Neural cell (in vitro differentiated cells): ENCODE measurements around the gene FADS3. TPM values are rescaled to one million over a fixed set of nuclear protein-coding genes. Genes with fewer than 3 reads are reported as not detected.

Source experiments
- H2AFZ ChIP-seq: fragments of 200-600, 300-800 bp; sonication (generic), shearing (Covaris generic); 2 replicates; pipeline ENCODE4 v1.6.0; 2014; ENCODE audit warnings: low read depth, mild to moderate bottlenecking, antibody characterized with exemption, low read length, moderate library complexity
- H3F3A ChIP-seq: fragments of 200-600 bp; shearing (Covaris generic); 2 replicates; pipeline ENCODE4 v1.6.1; 2016; ENCODE audit warnings: mild to moderate bottlenecking, moderate library complexity, mixed read lengths, antibody characterized with exemption, low read length; ENCODE audit not compliant: insufficient read depth, poor library complexity, severe bottlenecking
- H3K27ac ChIP-seq: fragments of 200-600, 300-800 bp; sonication (generic), shearing (Covaris generic); 2 replicates; pipeline ENCODE4 v1.5.1; 2014; ENCODE audit warnings: mild to moderate bottlenecking, low read length, moderate library complexity
- H3K27me3 ChIP-seq: fragments of 300-800, 200-600 bp; sonication (generic), shearing (Covaris generic); 2 replicates; pipeline ENCODE4 v1.6.0; 2014; ENCODE audit warnings: mild to moderate bottlenecking, low read depth, low read length, moderate library complexity; ENCODE audit not compliant: insufficient read depth
- H3K36me3 ChIP-seq: fragments of 300-800, 200-600 bp; sonication (generic), shearing (Covaris generic); 2 replicates; pipeline ENCODE4 v1.5.1; 2014; ENCODE audit warnings: mild to moderate bottlenecking, antibody characterized with exemption, low read length, moderate library complexity; ENCODE audit not compliant: insufficient read depth
- H3K4me2 ChIP-seq: fragments of 300-800, 200-600 bp; sonication (generic), shearing (Covaris generic); 2 replicates; pipeline ENCODE4 v1.6.0; 2014; ENCODE audit warnings: mild to moderate bottlenecking, low read length
- H3K4me3 ChIP-seq: fragments of 300-800, 200-600 bp; sonication (generic), shearing (Covaris generic); 2 replicates; pipeline ENCODE4 v1.5.1; 2014; ENCODE audit warnings: mild to moderate bottlenecking, low read length, moderate library complexity
- H3K79me2 ChIP-seq: fragments of 200-600 bp; shearing (Covaris generic); replicated peaks from 2 replicates; pipeline ENCODE4 v1.6.0; 2014; ENCODE audit warnings: mild to moderate bottlenecking, low read length, moderate library complexity; ENCODE audit not compliant: insufficient read depth
- H3K9ac ChIP-seq: fragments of 300-800, 200-600 bp; sonication (generic), shearing (Covaris generic); 2 replicates; pipeline ENCODE4 v1.6.1; 2016; ENCODE audit warnings: mild to moderate bottlenecking, low read length, mixed read lengths
- H3K9me2 ChIP-seq: fragments of 200-600 bp; shearing (Covaris generic); 2 replicates; pipeline ENCODE4 v1.6.1; 2016; ENCODE audit warnings: mild to moderate bottlenecking, low read length, mixed read lengths; ENCODE audit not compliant: insufficient read depth
- H3K9me3 ChIP-seq: fragments of 200-600, 300-800 bp; sonication (generic), shearing (Covaris generic); 2 replicates; pipeline ENCODE4 v1.6.1; 2016; ENCODE audit warnings: mild to moderate bottlenecking, mixed run types, low read length, moderate library complexity, mixed read lengths
- H4K20me1 ChIP-seq: fragments of 200-600 bp; shearing (Covaris generic); 2 replicates; pipeline ENCODE4 v1.6.1; 2016; ENCODE audit warnings: mild to moderate bottlenecking, mixed run types; ENCODE audit not compliant: insufficient read depth
- CTCF ChIP-seq: fragments of 450-650 bp; IDR thresholded peaks from 2 replicates; pipeline ENCODE4 v1.5.1; 2014; ENCODE audit warnings: antibody characterized with exemption, mild to moderate bottlenecking, moderate library complexity; ENCODE audit not compliant: poor library complexity, severe bottlenecking
- EP300 ChIP-seq: fragments of 450-650 bp; conservative IDR thresholded peaks from 2 replicates; pipeline ENCODE4 v1.6.1; 2014; ENCODE audit warnings: antibody characterized with exemption, mild to moderate bottlenecking, moderate library complexity; ENCODE audit not compliant: poor library complexity, severe bottlenecking
- EZH2 ChIP-seq: fragments of 200-600, 300-800 bp; shearing (Covaris generic), sonication (generic); IDR thresholded peaks from 2 replicates; pipeline ENCODE4 v1.6.1; 2014; ENCODE audit warnings: antibody characterized with exemption, low read length, borderline replicate concordance, mild to moderate bottlenecking; ENCODE audit not compliant: insufficient read depth, poor library complexity, severe bottlenecking
- MXI1 ChIP-seq: fragments of 450-650 bp; conservative IDR thresholded peaks from 2 replicates; pipeline ENCODE4 v1.6.1; 2014; ENCODE audit warnings: antibody characterized with exemption, mild to moderate bottlenecking; ENCODE audit not compliant: poor library complexity, severe bottlenecking
- POLR2AphosphoS5 ChIP-seq: IDR thresholded peaks from 2 replicates; pipeline ENCODE4 v1.6.1; 2012
- RAD21 ChIP-seq: fragments of 450-650 bp; conservative IDR thresholded peaks from 2 replicates; pipeline ENCODE4 v1.6.1; 2014; ENCODE audit warnings: antibody characterized with exemption, mild to moderate bottlenecking, moderate library complexity
- REST ChIP-seq: IDR thresholded peaks from 2 replicates; pipeline ENCODE4 v1.6.1; 2012; ENCODE audit warnings: borderline replicate concordance
- SMC3 ChIP-seq: fragments of 450-650 bp; conservative IDR thresholded peaks from 2 replicates; pipeline ENCODE4 v1.6.1; 2014; ENCODE audit warnings: antibody characterized with exemption, mild to moderate bottlenecking, moderate library complexity; ENCODE audit not compliant: poor library complexity
- TAF1 ChIP-seq: IDR thresholded peaks from 2 replicates; pipeline ENCODE4 v1.6.1; 2012; ENCODE audit warnings: low read depth
- polyA plus RNA-seq: library from polyadenylated mRNA; depleted of rRNA; stranded (reverse); fragments of >200 nt; gene quantifications from 2 replicates; pipeline ENCODE4 v1.2.3, GENCODE V29; 2014

FADS3 gene
- polyA plus RNA-seq, 1 donor from 2014 or later: 35.4 TPM

GRCh38 chr11:61828379-61828628, 63.0 kb downstream of the FADS3 start:
- TF ChIP-seq REST (peak; percentile 41), SMC3 (no peak)
- H3F3A ChIP-seq: peaks cover 8% of the 10 kb centered on the region
- no peaks in the 10 kb centered on the region for H3K27me3 ChIP-seq
- H3K9ac ChIP-seq: peak overlapping the region; percentile 100
- peak overlapping the region; percentile 65 for H2AFZ ChIP-seq
- H3K9me3 ChIP-seq: no peaks in the 10 kb centered on the region
- H3K36me3 ChIP-seq: no peaks in the 10 kb centered on the region
- H3K79me2 ChIP-seq: peaks cover 53% of the 10 kb centered on the region
- H3K9me2 ChIP-seq: no peaks in the 10 kb centered on the region
- peak overlapping the region; percentile 100 for H3K4me3 ChIP-seq
- peak overlapping the region; percentile 24 for H3K4me2 ChIP-seq
- H3K27ac ChIP-seq: peak overlapping the region; percentile 100
- peaks cover 8% of the 10 kb centered on the region for H4K20me1 ChIP-seq

- Histone ChIP-seq H3K79me2 (peaks cover 48% of the 10 kb centered on the region), H3K27ac (peak within 1 kb of the TSS; percentile 100), H3K4me3 (peak within 1 kb of the TSS; percentile 100), H3K9ac (peak within 1 kb of the TSS; percentile 100), H3K27me3 (no peaks in the 10 kb centered on the region), H3K4me2 (peak within 1 kb of the TSS; percentile 98), H3K9me2 (no peaks in the 10 kb centered on the region), H2AFZ (peak within 1 kb of the TSS; percentile 65), H3F3A (peaks cover 8% of the 10 kb centered on the region), H3K9me3 (no peaks in the 10 kb centered on the region), H4K20me1 (peaks cover 8% of the 10 kb centered on the region), H3K36me3 (no peaks in the 10 kb centered on the region)
- TF ChIP-seq EP300 (peak; percentile 59), REST (peak; percentile 82), MXI1 (peak; percentile 17), POLR2AphosphoS5 (peak; percentile 76), CTCF (peak; percentile 32), EZH2 (no peak), SMC3 (peak; percentile 12), TAF1 (peak; percentile 61), RAD21 (no peak)
Observed at GRCh38 chr11:61827571-61828378, 63.6 kb downstream of the FADS3 start, which contains the start of gene FADS2. TSS of gene FADS2 (plus strand) at chr11:61828300. CDS start at chr11:61828391, 91 bp downstream.
